ENCODE results near the gene LHPP.

DNA sequence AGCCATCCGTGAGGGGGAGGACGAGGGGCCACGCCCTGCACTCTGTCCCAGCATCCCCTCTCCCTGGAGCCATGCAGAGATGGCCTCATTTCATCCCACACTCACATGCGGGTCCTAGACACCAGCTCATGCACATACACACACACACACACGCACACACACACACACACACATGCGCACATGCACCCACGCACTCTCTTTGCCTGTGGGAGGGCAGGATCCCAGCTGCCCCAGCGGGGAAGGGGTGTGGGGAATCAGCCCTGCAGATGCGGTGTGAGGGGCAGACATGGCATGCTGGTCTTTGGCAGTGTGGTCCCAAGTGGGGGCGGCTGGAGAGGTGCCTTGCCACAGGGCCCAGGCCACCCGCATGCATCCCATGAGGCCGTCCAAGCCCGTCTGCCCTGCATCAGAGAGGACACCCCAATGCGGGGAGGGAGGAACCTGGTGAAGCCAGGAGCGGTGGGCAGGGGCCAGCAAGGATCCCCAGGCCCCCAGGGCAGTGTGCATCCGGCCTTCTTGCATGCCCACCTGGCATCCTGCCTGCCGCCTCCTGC is 68.1 kb downstream of the LHPP start:
- no peak for TF ChIP-seq CTCF (conservative IDR thresholded peaks at IDR 0.05 in 1 of 2, IDR thresholded peaks at IDR 0.05 in 1 of 2; ENCODE audit: low read depth in 1 of 2, low read length in 2 of 2)
- TF ChIP-seq EZH2 (IDR thresholded peaks at IDR 0.05; ENCODE audit: low read length, missing control alignments): no peak
